Stimulated activated CD8-positive, alpha-beta memory T cell treated with anti-CD3 and anti-CD28 coated beads, Interleukin-7, amount 100 ng/mL, for 48 hours (primary cell): ENCODE measurements around the gene INTS3.

Source experiments
- DNase-seq, 2 donors: peaks; one replicate each; pipeline ENCODE4 v3.0.0-alpha.2; 2020; ENCODE audit warnings: low read depth in 1 of 2; ENCODE audit errors: extremely low read depth in 1 of 2

The INTS3 gene

DNA sequence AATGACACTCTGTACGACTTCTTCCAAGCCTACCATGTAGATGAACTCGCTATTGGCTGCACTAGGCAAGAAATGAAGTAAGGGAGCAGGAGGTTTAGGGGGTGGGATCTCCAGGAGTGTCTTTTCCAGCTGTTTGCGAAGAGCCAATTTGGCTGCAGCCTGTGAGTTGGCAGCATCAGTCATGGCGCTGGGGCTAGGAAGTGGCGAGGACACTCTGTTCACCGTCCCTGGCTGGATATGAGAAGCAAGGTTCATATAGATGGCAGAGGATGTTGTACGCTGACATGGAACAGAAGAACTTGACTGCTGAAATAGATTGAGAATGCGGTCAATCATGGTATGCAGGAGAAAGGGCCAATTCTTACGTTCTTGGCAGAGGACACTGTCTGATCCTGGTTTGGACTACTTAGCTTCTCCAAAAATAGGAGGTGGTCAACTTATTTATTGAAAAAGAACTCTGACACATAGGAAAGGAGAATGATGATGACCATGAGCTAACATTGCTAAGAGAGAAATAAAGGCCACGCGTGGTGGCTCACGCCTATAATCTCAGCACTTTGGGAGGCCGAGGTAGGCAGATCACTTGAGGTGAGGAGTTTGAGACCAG lies 88.5 kb downstream of the INTS3 start:
- no peak for DNase-seq

DNA sequence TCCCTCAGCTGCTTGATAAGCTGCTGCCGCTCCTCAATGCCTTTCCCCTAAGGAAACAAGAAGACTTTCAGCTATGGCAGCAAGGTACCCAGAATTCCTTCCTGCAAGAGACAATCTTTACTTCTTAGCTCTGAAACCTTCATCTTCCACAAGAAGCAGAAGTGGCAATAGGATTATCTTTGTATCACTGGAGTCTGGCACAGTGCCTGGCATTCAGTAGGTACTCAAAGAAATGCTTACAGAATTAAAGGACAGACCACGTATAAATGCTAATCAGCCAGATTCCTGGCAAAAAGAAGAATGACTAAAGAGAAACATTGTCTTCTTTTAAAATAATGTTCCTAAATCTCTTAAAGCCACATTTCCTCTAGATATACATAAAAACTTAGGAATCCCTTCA lies 91.0 kb downstream of the INTS3 start:
- DNase-seq: no peak
